Sigmoid colon (tissue), 7 donors: ENCODE measurements around the gene CEP70. TPM values are rescaled to one million over a fixed set of nuclear protein-coding genes. Genes with fewer than 3 reads are reported as not detected.

Experiments used
- DNase-seq: peaks from one replicate; pipeline ENCODE4 v3.0.0-alpha.2; 2019
- H3K27ac ChIP-seq, 4 donors: fragments of 200-600 bp; sonication (generic); one replicate each; pipeline ENCODE4 v1.5.1; 2016 to 2019; ENCODE audit warnings: mild to moderate bottlenecking in 1 of 4
- H3K27me3 ChIP-seq, 3 donors: fragments of 200-600 bp; sonication (generic); one replicate each; pipeline ENCODE4 v1.5.1; 2019; ENCODE audit warnings: mild to moderate bottlenecking in 1 of 3
- H3K36me3 ChIP-seq, 4 donors: fragments of 200-600 bp; sonication (generic); one replicate each; pipeline ENCODE4 v1.5.1; 2016 to 2019
- H3K4me1 ChIP-seq, 4 donors: fragments of 200-600 bp; sonication (generic); one replicate each; pipeline ENCODE4 v1.5.1; 2017 to 2019
- H3K4me3 ChIP-seq, 4 donors: fragments of 200-600 bp; sonication (generic); one replicate each; pipeline ENCODE4 v1.5.1; 2017 to 2019; ENCODE audit warnings: mild to moderate bottlenecking in 2 of 4, moderate library complexity in 1 of 4
- H3K9me3 ChIP-seq, 4 donors: fragments of 200-600 bp in 3 of 4; sonication (generic) in 3 of 4; one replicate each; pipeline versions ENCODE4 v1.5.1 to v1.6.1; 2013 to 2019
- EP300 ChIP-seq, 4 donors: sonication (generic); formaldehyde crosslinking; IDR thresholded peaks; one replicate each; pipeline ENCODE4 v1.6.1; 2017; ENCODE audit warnings: antibody characterized with exemption in 4 of 4
- POLR2A ChIP-seq, 2 donors: fragments of 450-650 bp; IDR thresholded peaks; one replicate each; pipeline ENCODE4 v1.6.1; 2016; ENCODE audit warnings: antibody characterized with exemption in 2 of 2, mild to moderate bottlenecking in 2 of 2, moderate library complexity in 2 of 2
- POLR2AphosphoS5 ChIP-seq, 4 donors: sonication (generic); formaldehyde crosslinking; IDR thresholded peaks; one replicate each; pipeline ENCODE4 v1.6.1; 2017; ENCODE audit warnings: antibody characterized with exemption in 4 of 4
- WGBS, 2 donors: extraction: QIAGEN DNeasy Blood & Tissue Kit; methylation state at CpG; one replicate each; pipeline ENCODE4 v1.1.7; 2013; 5-methylcytosine and 5-hydroxymethylcytosine counted together
- intact Hi-C: fragments of 100-400 bp; cut with DNase I; formaldehyde crosslinking; loops from one replicate; pipeline ENCODE4 v1.15.1; 2023
- polyA plus RNA-seq, 3 donors: library from polyadenylated mRNA; stranded (reverse); fragments of 200-250 nt; gene quantifications; one replicate each; pipeline ENCODE4 v1.2.3, GENCODE V29; 2013
- total RNA-seq, 4 donors: library from RNA; depleted of rRNA; stranded (reverse); fragments of >200 nt; gene quantifications; one replicate each; pipeline ENCODE4 v1.1.0, GENCODE V29; 2016
- TF ChIP-seq, protein P1 (sequence below), 4 experiments: fragments of 450-650 bp in 3 of 4; fragments of 200-600 bp in 1 of 4; IDR thresholded peaks; one replicate each; pipeline ENCODE4 v1.5.1; 2016 to 2019; ENCODE audit warnings: antibody characterized with exemption in 4 of 4, mild to moderate bottlenecking in 3 of 4, moderate library complexity in 2 of 4
- donor health status: healthy with polysubstance abuse.
- donor health status: Bipolar disorder and iron deficiency.
- donor health status: healthy.

Gene CEP70
- total and polyA plus RNA-seq, 7 donors: 12.0 to 77.2 (median 42.6) TPM

DNA sequence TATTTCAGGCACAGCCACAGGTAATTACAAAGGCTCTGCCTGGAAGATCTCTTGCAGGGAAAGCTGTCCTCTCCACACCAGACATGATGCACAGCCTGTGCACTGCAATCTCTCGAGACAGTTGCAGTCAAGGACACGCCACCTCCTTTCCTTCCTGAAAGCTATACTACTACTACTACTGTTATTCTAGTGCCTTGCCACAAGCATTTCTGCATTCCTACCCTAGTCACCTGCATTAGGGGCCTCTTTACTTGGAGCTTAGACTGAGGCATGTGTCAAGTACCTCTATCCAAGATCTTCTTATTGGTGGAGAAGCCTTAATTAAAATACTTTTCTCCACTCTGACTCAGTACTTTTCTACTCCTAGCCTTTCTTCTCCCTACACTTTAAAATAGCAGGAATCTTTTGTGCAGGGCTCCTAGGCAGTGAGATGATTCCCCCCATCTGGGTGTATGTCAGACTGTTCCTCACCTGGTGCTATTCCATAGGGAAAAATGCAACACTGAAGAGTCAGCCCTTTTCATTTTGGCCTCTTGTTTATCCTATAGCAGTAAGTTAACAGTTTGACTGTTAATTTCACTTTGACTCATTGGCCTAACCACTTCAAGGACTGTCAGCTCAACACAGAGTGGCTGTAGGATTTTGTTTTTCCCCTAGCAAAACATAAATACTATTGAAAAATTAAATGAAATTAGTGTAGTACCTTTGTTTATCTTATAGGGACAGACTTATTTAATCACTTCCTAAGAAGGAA lies 80.8 kb downstream of the CEP70 start:
- no peak for DNase-seq
- WGBS, 2 donors: 75 to 78% methylated on average over 2 of the region's 2 CpGs
- Histone ChIP-seq H3K27ac (no peak overlapping the region), H3K36me3 (peaks cover 0 to 21% (median 10%) of the 10 kb centered on the region in 4 donors), H3K27me3 (no peaks in the 10 kb centered on the region), H3K9me3 (peaks cover 0 to 4% (median 2%) of the 10 kb centered on the region in 4 donors), H3K4me1 (peaks cover 0 to 16% (median 2%) of the 10 kb centered on the region in 4 donors), H3K4me3 (no peak overlapping the region)
- TF ChIP-seq EP300 (IDR thresholded peaks at IDR 0.05): no peak
- TF ChIP-seq, protein P1, sequence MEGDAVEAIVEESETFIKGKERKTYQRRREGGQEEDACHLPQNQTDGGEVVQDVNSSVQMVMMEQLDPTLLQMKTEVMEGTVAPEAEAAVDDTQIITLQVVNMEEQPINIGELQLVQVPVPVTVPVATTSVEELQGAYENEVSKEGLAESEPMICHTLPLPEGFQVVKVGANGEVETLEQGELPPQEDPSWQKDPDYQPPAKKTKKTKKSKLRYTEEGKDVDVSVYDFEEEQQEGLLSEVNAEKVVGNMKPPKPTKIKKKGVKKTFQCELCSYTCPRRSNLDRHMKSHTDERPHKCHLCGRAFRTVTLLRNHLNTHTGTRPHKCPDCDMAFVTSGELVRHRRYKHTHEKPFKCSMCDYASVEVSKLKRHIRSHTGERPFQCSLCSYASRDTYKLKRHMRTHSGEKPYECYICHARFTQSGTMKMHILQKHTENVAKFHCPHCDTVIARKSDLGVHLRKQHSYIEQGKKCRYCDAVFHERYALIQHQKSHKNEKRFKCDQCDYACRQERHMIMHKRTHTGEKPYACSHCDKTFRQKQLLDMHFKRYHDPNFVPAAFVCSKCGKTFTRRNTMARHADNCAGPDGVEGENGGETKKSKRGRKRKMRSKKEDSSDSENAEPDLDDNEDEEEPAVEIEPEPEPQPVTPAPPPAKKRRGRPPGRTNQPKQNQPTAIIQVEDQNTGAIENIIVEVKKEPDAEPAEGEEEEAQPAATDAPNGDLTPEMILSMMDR (IDR thresholded peaks at IDR 0.05): no peak
- no peak for TF ChIP-seq POLR2AphosphoS5 (IDR thresholded peaks at IDR 0.05)
- TF ChIP-seq POLR2A (IDR thresholded peaks at IDR 0.05): no peak
- intact Hi-C loops: no loop called here

DNA sequence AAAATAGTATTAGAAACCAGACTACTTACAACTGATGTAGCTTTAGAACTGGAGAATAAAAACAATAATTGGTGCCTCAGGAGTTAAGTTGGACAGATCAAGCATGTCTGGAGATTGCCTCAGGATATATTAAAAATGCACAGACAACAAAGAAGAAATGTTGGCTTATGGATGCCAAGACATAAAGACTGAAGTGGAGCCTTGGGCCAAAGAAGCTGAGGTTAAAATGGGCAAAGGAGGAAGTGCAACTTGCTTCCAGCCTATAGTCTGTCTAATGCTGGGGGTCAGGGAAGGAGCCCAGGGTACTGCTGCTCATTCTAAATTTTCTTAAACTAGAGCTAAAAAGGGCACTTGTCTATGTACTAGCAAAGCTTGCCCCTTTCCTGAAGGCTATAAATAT lies 82.1 kb downstream of the CEP70 start:
- intact Hi-C loops: no loop called here
- TF ChIP-seq POLR2A (IDR thresholded peaks at IDR 0.05) (no peak), EP300 (IDR thresholded peaks at IDR 0.05) (no peak), POLR2AphosphoS5 (IDR thresholded peaks at IDR 0.05) (no peak)
- TF ChIP-seq, protein P1 (IDR thresholded peaks at IDR 0.05): no peak
- no peaks in the 10 kb centered on the region for H3K27me3 ChIP-seq
- no peak overlapping the region for H3K27ac ChIP-seq
- no peak for DNase-seq
- H3K4me1 ChIP-seq: peaks cover 0 to 16% (median 2%) of the 10 kb centered on the region in 4 donors
- no peaks in the 10 kb centered on the region for H3K9me3 ChIP-seq
- peaks cover 0 to 16% (median 0%) of the 10 kb centered on the region in 4 donors for H3K36me3 ChIP-seq
- H3K4me3 ChIP-seq: no peak overlapping the region

DNA sequence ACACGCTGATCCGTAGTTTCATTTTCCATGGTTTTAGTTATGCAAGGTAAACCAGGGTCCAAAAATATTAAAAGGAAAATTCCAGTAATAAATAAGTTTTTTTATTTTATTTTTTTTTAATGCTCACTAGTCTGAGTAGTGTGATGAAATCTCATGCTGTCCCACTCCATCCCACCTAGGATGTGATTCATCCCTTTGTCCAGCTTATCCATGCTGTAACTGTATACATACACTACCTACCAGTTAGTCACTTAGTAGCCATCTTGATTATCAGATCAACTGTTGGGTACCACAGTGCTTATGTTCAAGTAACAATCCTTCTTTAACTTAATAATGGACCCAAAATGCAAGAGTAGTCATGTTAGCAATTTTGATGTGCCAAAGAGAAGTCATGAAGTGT lies 84.5 kb downstream of the CEP70 start:
- no peak for TF ChIP-seq POLR2AphosphoS5 (IDR thresholded peaks at IDR 0.05)
- no peak for TF ChIP-seq POLR2A (IDR thresholded peaks at IDR 0.05)
- TF ChIP-seq, protein P1 (IDR thresholded peaks at IDR 0.05): no peak
- TF ChIP-seq EP300 (IDR thresholded peaks at IDR 0.05): no peak
- Histone ChIP-seq H3K4me3 (no peak overlapping the region), H3K9me3 (no peaks in the 10 kb centered on the region), H3K36me3 (peaks cover 0 to 23% (median 0%) of the 10 kb centered on the region in 4 donors), H3K27me3 (no peaks in the 10 kb centered on the region), H3K4me1 (peaks cover 0 to 16% (median 2%) of the 10 kb centered on the region in 4 donors), H3K27ac (no peak overlapping the region)
- no peak for DNase-seq
- 97 to 99% methylated on average over 2 of the region's 2 CpGs for WGBS, 2 donors
- intact Hi-C loops: loop anchor here (5.0 kb wide), 1 partner anchor 92 kb away; no protein-coding TSS in a partner anchor

DNA sequence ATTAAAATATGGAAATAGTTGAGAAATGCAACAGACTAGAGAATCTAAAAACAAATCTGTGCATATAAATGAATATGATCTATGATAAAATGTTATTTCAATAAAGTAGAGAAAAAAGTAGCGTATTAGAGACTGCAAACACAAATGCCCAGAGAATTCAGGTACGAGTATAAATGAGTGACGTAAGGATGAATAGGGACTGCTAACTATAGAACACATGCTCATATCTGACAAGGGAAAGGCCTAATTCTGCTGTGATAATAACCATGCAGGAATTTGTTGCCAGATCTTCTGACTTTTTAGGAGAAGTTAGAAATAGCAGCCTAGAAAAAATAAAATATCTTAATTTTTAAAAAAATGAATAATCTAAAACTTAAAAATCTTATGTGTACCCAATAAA lies 86.5 kb downstream of the CEP70 start:
- TF ChIP-seq EP300 (IDR thresholded peaks at IDR 0.05) (no peak), POLR2A (IDR thresholded peaks at IDR 0.05) (no peak), POLR2AphosphoS5 (IDR thresholded peaks at IDR 0.05) (no peak)
- TF ChIP-seq, protein P1 (IDR thresholded peaks at IDR 0.05): no peak
- peaks cover 0 to 26% (median 0%) of the 10 kb centered on the region in 4 donors for H3K36me3 ChIP-seq
- no peak overlapping the region for H3K4me3 ChIP-seq
- H3K4me1 ChIP-seq: peaks cover 0 to 6% (median 0%) of the 10 kb centered on the region in 4 donors
- H3K27me3 ChIP-seq: no peaks in the 10 kb centered on the region
- no peak overlapping the region for H3K27ac ChIP-seq
- 98% methylated on average over 3 of the region's 3 CpGs for WGBS, 2 donors
- no peak for DNase-seq
- H3K9me3 ChIP-seq: no peaks in the 10 kb centered on the region
- intact Hi-C loops: loop anchor here (5.0 kb wide), 1 partner anchor 90 kb away; no protein-coding TSS in a partner anchor
